Esophagus muscularis mucosa (tissue), 4 donors: Measurements from ENCODE around the gene SRA1. TPM values are rescaled to one million over a fixed set of nuclear protein-coding genes. Genes with fewer than 3 reads are reported as not detected.

Source experiments
- DNase-seq: peaks from one replicate; pipeline ENCODE4 v3.0.0-alpha.2; 2017; ENCODE audit errors: extremely low spot score
- H3K27ac ChIP-seq, 4 donors: fragments of 200-600 bp; sonication (generic); replicated peaks in 1 of 4; 1 replicate in 3 of 4; 2 replicates in 1 of 4; pipeline ENCODE4 v1.5.1; 2016 to 2019; ENCODE audit warnings: mild to moderate bottlenecking in 1 of 4
- H3K27me3 ChIP-seq, 4 donors: fragments of 200-600 bp; sonication (generic); one replicate each; pipeline versions ENCODE4 v1.5.1 to v1.6.0; 2016 to 2019
- H3K36me3 ChIP-seq, 4 donors: fragments of 200-600 bp; sonication (generic); one replicate each; pipeline ENCODE4 v1.5.1; 2016 to 2019
- H3K4me1 ChIP-seq, 4 donors: fragments of 200-600 bp; sonication (generic); one replicate each; pipeline ENCODE4 v1.5.1; 2016 to 2019
- H3K4me3 ChIP-seq, 4 donors: fragments of 200-600 bp; sonication (generic); 1 replicate in 2 of 4; 2 replicates in 2 of 4; pipeline ENCODE4 v1.5.1; 2016 to 2019; ENCODE audit warnings: mild to moderate bottlenecking in 4 of 4, moderate library complexity in 1 of 4
- H3K9me3 ChIP-seq, 4 donors: fragments of 200-600 bp; sonication (generic); 1 replicate in 3 of 4; 2 replicates in 1 of 4; pipeline ENCODE4 v1.5.1; 2016 to 2019
- EP300 ChIP-seq: sonication (generic); formaldehyde crosslinking; IDR thresholded peaks from one replicate; pipeline ENCODE4 v1.6.1; 2017; ENCODE audit warnings: antibody characterized with exemption
- POLR2A ChIP-seq: fragments of 450-650 bp; IDR thresholded peaks from one replicate; pipeline ENCODE4 v1.6.1; 2017; ENCODE audit warnings: antibody characterized with exemption, moderate library complexity, mild to moderate bottlenecking, low read depth
- POLR2AphosphoS5 ChIP-seq, 2 donors: sonication (generic); formaldehyde crosslinking; IDR thresholded peaks; one replicate each; pipeline ENCODE4 v1.6.1; 2017; ENCODE audit warnings: antibody characterized with exemption in 2 of 2
- WGBS: methylation state at CpG from one replicate; pipeline ENCODE4 v1.1.5; 2018; 5-methylcytosine and 5-hydroxymethylcytosine counted together
- intact Hi-C: fragments of 100-400 bp; cut with DNase I; formaldehyde crosslinking; loops from one replicate; pipeline ENCODE4 v1.15.1; 2023
- total RNA-seq, 4 donors: library from RNA; depleted of rRNA; stranded (reverse); fragments of >200 nt; gene quantifications; one replicate each; pipeline versions ENCODE4 v1.1.0 to v1.2.1, GENCODE V29; 2016
- TF ChIP-seq, protein P1 (sequence below), 3 experiments: fragments of 200-600 bp in 2 of 3; fragments of 450-650 bp in 1 of 3; sonication (generic) in 2 of 3; IDR thresholded peaks; one replicate each; pipeline ENCODE4 v1.5.1; 2017 to 2019; ENCODE audit warnings: antibody characterized with exemption in 3 of 3, mild to moderate bottlenecking in 2 of 3, moderate library complexity in 1 of 3

The SRA1 gene
- total RNA-seq, 4 donors from 2014 or later: 17.4 to 29.2 (median 24.7) TPM

- Histone ChIP-seq H3K9me3 (no peaks in the 10 kb centered on the region), H3K4me3 (no peak overlapping the region), H3K27ac (peak overlapping the region; percentile 86 to 90 (median 88)), H3K4me1 (peaks cover 43 to 66% (median 58%) of the 10 kb centered on the region in 4 donors), H3K27me3 (no peaks in the 10 kb centered on the region), H3K36me3 (peaks cover 0 to 39% (median 16%) of the 10 kb centered on the region in 4 donors)
- intact Hi-C loops: no loop called here
- WGBS: 87% methylated on average over 5 of the region's 9 CpGs
- no peak for DNase-seq
- TF ChIP-seq POLR2A: no peak
- TF ChIP-seq, protein P1, sequence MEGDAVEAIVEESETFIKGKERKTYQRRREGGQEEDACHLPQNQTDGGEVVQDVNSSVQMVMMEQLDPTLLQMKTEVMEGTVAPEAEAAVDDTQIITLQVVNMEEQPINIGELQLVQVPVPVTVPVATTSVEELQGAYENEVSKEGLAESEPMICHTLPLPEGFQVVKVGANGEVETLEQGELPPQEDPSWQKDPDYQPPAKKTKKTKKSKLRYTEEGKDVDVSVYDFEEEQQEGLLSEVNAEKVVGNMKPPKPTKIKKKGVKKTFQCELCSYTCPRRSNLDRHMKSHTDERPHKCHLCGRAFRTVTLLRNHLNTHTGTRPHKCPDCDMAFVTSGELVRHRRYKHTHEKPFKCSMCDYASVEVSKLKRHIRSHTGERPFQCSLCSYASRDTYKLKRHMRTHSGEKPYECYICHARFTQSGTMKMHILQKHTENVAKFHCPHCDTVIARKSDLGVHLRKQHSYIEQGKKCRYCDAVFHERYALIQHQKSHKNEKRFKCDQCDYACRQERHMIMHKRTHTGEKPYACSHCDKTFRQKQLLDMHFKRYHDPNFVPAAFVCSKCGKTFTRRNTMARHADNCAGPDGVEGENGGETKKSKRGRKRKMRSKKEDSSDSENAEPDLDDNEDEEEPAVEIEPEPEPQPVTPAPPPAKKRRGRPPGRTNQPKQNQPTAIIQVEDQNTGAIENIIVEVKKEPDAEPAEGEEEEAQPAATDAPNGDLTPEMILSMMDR (IDR thresholded peaks at IDR 0.05): no peak
- no peak for TF ChIP-seq EP300
- no peak for TF ChIP-seq POLR2AphosphoS5 (IDR thresholded peaks at IDR 0.05)
Observed at GRCh38 chr5:140558542-140558941, 1.3 kb upstream of the SRA1 start.

- peaks cover 0 to 39% (median 16%) of the 10 kb centered on the region in 4 donors for H3K36me3 ChIP-seq
- no peaks in the 10 kb centered on the region for H3K9me3 ChIP-seq
- H3K4me3 ChIP-seq: peak overlapping the region in 1 of 4 donors; percentile 71
- no peaks in the 10 kb centered on the region for H3K27me3 ChIP-seq
- intact Hi-C loops: no loop called here
- peaks cover 37 to 60% (median 54%) of the 10 kb centered on the region in 4 donors for H3K4me1 ChIP-seq
- 86% methylated on average over 3 of the region's 3 CpGs for WGBS
- DNase-seq: no peak
- TF ChIP-seq POLR2AphosphoS5 (IDR thresholded peaks at IDR 0.05) (no peak), EP300 (no peak), POLR2A (no peak)
- TF ChIP-seq, protein P1 (IDR thresholded peaks at IDR 0.05): no peak
- peak overlapping the region; percentile 86 to 90 (median 88) for H3K27ac ChIP-seq
Observed at GRCh38 chr5:140557965-140558364, 692 bp upstream of the SRA1 start.

GRCh38 chr5:140556438-140556837 lies 835 bp downstream of the SRA1 start:
- Histone ChIP-seq H3K27ac (peak overlapping the region; percentile 12 to 90 (median 86)), H3K9me3 (no peaks in the 10 kb centered on the region), H3K36me3 (peaks cover 5 to 41% (median 22%) of the 10 kb centered on the region in 4 donors), H3K27me3 (no peaks in the 10 kb centered on the region), H3K4me3 (peak overlapping the region; percentile 69 to 87 (median 72)), H3K4me1 (peaks cover 32 to 45% (median 42%) of the 10 kb centered on the region in 4 donors)
- no peak for DNase-seq
- 6% methylated on average over 6 of the region's 6 CpGs for WGBS
- intact Hi-C loops: no loop called here
- TF ChIP-seq POLR2AphosphoS5 (IDR thresholded peaks at IDR 0.05): no peak
- TF ChIP-seq, protein P1 (IDR thresholded peaks at IDR 0.05): no peak
- no peak for TF ChIP-seq POLR2A
- no peak for TF ChIP-seq EP300

GRCh38 chr5:140555747-140556312 lies 1.4 kb downstream of the SRA1 start:
- DNase-seq: no peak
- H3K9me3 ChIP-seq: no peaks in the 10 kb centered on the region
- H3K4me3 ChIP-seq: peak overlapping the region in 3 of 4 donors; percentile 69 to 87 (median 73)
- WGBS: 92% methylated on average over 1 of the region's 1 CpG
- no peaks in the 10 kb centered on the region for H3K27me3 ChIP-seq
- no peak for TF ChIP-seq POLR2AphosphoS5 (IDR thresholded peaks at IDR 0.05)
- no peak for TF ChIP-seq POLR2A
- TF ChIP-seq, protein P1 (IDR thresholded peaks at IDR 0.05): no peak
- no peak for TF ChIP-seq EP300
- H3K27ac ChIP-seq: peak overlapping the region; percentile 2 to 90 (median 50)
- H3K4me1 ChIP-seq: peaks cover 32 to 42% (median 41%) of the 10 kb centered on the region in 4 donors
- intact Hi-C loops: no loop called here
- H3K36me3 ChIP-seq: peaks cover 5 to 41% (median 26%) of the 10 kb centered on the region in 4 donors
